Measurements from ENCODE around the gene KIAA0513.

Gene KIAA0513

GRCh38 chr16:85081038-85081437, 53.4 kb downstream of the KIAA0513 start:
- TF ChIP-seq, protein P1, sequence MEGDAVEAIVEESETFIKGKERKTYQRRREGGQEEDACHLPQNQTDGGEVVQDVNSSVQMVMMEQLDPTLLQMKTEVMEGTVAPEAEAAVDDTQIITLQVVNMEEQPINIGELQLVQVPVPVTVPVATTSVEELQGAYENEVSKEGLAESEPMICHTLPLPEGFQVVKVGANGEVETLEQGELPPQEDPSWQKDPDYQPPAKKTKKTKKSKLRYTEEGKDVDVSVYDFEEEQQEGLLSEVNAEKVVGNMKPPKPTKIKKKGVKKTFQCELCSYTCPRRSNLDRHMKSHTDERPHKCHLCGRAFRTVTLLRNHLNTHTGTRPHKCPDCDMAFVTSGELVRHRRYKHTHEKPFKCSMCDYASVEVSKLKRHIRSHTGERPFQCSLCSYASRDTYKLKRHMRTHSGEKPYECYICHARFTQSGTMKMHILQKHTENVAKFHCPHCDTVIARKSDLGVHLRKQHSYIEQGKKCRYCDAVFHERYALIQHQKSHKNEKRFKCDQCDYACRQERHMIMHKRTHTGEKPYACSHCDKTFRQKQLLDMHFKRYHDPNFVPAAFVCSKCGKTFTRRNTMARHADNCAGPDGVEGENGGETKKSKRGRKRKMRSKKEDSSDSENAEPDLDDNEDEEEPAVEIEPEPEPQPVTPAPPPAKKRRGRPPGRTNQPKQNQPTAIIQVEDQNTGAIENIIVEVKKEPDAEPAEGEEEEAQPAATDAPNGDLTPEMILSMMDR (IDR thresholded peaks at IDR 0.05; ENCODE audit: extremely low read depth, insufficient read depth, missing control alignments) = no peak
- DNase-seq (ENCODE audit: low spot score) = no peak
- in situ Hi-C loops (cut with MboI; ENCODE audit: low pct_unique_long_range_greater_than_20kb, low sequenced_read_pairs, unreplicated experiment) = no loop called here

DNA sequence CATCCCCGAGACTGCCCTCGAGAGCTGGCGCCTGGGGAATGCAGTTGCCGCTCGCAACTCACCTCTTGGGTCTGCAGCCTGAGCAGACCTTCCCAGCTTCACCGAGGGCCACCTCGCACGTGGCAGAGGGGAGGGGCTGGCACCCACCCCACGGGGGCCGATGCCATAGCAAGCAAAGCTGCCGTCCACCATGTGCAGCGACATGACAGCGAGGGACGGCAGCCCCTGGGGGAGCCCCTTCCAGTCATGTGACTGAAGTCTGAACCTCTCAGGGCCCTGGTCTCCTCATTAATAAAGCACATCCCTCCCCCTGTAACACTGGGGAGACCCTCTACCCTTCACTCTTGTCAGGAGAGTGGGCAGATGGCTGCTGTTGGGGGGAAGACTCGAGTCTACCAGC, 54.2 kb downstream of the KIAA0513 start:
- TF ChIP-seq, protein P1 (IDR thresholded peaks at IDR 0.05; ENCODE audit: extremely low read depth, insufficient read depth, missing control alignments) = no peak
- in situ Hi-C loops (cut with MboI; ENCODE audit: low pct_unique_long_range_greater_than_20kb, low sequenced_read_pairs, unreplicated experiment) = no loop called here
- no peak for DNase-seq (ENCODE audit: low spot score)

DNA sequence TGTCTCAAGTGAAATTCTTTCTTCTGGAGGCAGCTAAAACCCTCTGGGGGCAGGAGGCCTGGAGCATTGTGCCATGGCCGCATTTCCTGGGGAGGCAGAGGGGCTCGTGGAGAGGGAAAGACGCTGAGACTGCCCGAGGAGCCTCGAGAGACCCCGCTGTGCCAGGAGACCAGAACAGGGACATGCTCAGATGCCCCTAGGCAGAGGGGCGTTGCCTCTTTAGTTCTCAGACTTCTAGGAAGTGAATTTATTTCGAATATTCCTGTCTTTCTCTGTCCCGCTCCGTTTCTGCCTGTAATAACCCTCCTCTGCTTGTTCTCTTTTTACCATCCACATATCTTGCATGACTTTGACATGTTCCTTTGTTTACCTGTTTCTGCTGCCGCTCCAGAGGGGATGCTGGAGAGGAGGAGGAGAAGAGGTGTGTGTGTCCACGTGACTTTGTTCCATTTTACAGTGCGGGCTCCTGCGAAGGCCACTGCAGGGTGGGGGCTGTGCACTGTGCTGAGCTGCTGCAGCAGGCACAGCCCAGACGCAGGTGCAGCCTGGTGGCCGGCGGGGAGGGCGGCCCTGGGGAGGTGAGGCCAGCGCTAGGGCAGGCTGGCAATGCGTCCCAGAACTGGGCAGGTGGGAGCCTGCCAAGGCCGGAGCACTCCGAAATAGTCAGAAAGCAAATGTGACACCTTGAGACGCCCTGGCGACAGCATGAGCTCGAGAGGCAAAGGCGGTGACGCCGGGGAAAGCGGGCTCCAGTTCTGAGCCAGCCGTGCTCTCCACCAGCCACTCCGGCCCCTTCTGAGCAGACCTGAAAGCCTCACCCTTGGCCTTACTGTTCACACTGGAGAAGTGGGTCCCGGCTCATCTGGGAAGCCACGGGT, 54.8 kb downstream of the KIAA0513 start:
- in situ Hi-C loops (cut with MboI; ENCODE audit: low pct_unique_long_range_greater_than_20kb, low sequenced_read_pairs, unreplicated experiment) = no loop called here
- no peak for DNase-seq (ENCODE audit: low spot score)
- TF ChIP-seq, protein P1 (IDR thresholded peaks at IDR 0.05; ENCODE audit: extremely low read depth, insufficient read depth, missing control alignments) = no peak

GRCh38 chr16:85083051-85083639, 55.5 kb downstream of the KIAA0513 start:
- TF ChIP-seq, protein P1 (IDR thresholded peaks at IDR 0.05; ENCODE audit: extremely low read depth, insufficient read depth, missing control alignments) = no peak
- DNase-seq (ENCODE audit: low spot score) = peak; percentile 65
- in situ Hi-C loops (cut with MboI; ENCODE audit: low pct_unique_long_range_greater_than_20kb, low sequenced_read_pairs, unreplicated experiment) = no loop called here

DNA sequence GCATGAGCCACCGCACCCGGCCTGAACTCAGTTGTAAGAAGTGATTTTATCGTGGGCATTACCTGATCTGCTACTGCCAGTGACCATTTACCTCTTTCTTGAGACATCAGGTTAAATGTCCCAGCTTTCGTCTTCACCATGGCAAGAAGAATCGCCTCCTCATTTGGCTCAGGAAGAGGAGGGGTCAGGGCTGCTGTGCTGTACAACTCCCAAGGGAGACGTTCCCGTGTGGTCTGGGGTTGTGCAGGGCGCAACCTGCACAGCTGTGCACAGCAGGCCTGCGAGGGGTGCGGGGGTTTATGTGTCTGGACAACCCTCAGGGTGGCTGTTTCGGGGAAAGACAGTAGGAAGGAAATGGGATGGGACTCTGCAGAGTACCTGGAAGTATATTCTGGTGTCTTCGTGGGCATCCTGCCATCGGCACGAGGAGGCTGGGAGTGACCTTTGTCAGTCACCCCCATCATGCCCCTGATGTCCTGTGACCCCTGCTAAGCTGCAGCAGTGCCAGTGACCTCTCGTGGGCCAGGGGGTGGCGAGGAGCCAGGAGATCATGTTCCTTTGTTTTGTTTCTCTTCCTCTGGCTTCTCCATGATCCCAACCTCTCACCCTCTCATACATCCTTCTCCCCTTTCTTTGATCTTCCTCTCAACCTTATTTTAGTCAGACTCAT, 57.4 kb downstream of the KIAA0513 start:
- no peak for DNase-seq (ENCODE audit: low spot score)
- TF ChIP-seq, protein P1 (IDR thresholded peaks at IDR 0.05; ENCODE audit: extremely low read depth, insufficient read depth, missing control alignments) = no peak
- in situ Hi-C loops (cut with MboI; ENCODE audit: low pct_unique_long_range_greater_than_20kb, low sequenced_read_pairs, unreplicated experiment) = no loop called here

- no peak for DNase-seq (ENCODE audit: low spot score)
- in situ Hi-C loops (cut with MboI; ENCODE audit: low pct_unique_long_range_greater_than_20kb, low sequenced_read_pairs, unreplicated experiment) = no loop called here
- TF ChIP-seq, protein P1 (IDR thresholded peaks at IDR 0.05; ENCODE audit: extremely low read depth, insufficient read depth, missing control alignments) = no peak
Observed at GRCh38 chr16:85085721-85086120, 58.1 kb downstream of the KIAA0513 start.
